ENCODE results near the gene PHF23. TPM values are rescaled to one million over a fixed set of nuclear protein-coding genes. Genes with fewer than 3 reads are reported as not detected.
A peak's percentile ranks its signal among the peaks of the same experiment; 100 is the strongest.

Gene PHF23
- total and polyA plus RNA-seq, 9 of the 15 experiments (the other 6 are each of a cell fraction or from before 2014, with no cell fraction given): 7.4 to 87.5 (median 33.7) TPM

DNA sequence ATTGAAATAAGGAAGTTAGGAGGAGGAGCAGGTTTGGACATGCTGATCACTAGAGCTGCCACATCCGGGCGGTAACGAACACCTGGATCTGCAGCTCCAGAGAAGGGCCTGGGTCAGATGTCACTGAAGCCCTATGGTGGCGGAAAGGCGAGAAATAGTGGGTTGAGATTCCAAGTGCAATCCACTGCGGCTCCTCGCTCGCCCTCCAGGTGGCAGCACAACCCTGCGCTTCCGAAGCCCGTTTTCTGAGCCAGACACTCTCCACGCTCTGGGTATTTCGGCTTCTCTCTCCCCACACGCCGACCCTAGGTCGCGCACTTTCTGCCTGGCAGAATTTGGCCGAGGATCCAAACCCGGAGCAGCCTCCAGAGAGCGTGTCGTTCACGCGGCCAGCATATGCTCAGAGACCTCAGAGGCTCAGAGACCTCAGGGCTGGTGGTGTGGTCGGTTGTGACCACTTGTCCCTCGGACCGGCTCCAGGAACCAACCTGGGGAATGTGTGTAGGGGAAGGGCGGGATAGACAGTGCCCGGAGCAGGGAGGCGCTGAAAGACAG is 41.3 kb upstream of the PHF23 start (continued):
- TF ChIP-seq ZNF431 (CRISPR knock-in tag; IDR thresholded peaks at IDR 0.05) (peak; percentile 83), GABPB1 (CRISPR knock-in tag; IDR thresholded peaks at IDR 0.05) (peak; percentile 71; the same call in 1 of the 2 replicates), BCL6 (CRISPR knock-in tag; IDR thresholded peaks at IDR 0.05) (no peak), HMGN3 (IDR thresholded peaks at IDR 0.05; ENCODE audit: borderline replicate concordance, extremely low read depth, insufficient read length, low read depth, low read length) (no peak), TCF7L2 (IDR thresholded peaks at IDR 0.05; ENCODE audit: low read depth, low read length) (0 out of 2 replicates have a peak, but pooled peaks have one; percentile 25), ZNF77 (CRISPR knock-in tag; IDR thresholded peaks at IDR 0.05) (no peak), ZNF561 (CRISPR knock-in tag; conservative IDR thresholded peaks at IDR 0.05) (no peak), TEAD1 (CRISPR knock-in tag; IDR thresholded peaks at IDR 0.05) (peak in 1 of 2 experiments; percentile 88; a peak in 1 of 4 replicates), GABPA (tag; conservative IDR thresholded peaks at IDR 0.05; ENCODE audit: low read depth) (no peak), TAF15 (IDR thresholded peaks at IDR 0.05; ENCODE audit: low read depth, low read length) (no peak), POLR2G (IDR thresholded peaks at IDR 0.05; ENCODE audit: low read depth, low read length) (peak; percentile 77), ZNF766 (CRISPR knock-in tag; conservative IDR thresholded peaks at IDR 0.05) (no peak), STAG1 (CRISPR knock-in tag; IDR thresholded peaks at IDR 0.05; ENCODE audit: borderline replicate concordance) (peak; percentile 72; the same call in 1 of the 2 replicates), ARID2 (IDR thresholded peaks at IDR 0.05) (peak; percentile 81), MEIS2 (IDR thresholded peaks at IDR 0.05; ENCODE audit: partially characterized antibody) (no peak), POLR2A (conservative IDR thresholded peaks at IDR 0.05) (peak; percentile 44; the same call in 1 of the 2 replicates), ZSCAN29 (IDR thresholded peaks at IDR 0.05) (peak; percentile 58; the same call in 1 of the 2 replicates), KDM5B (IDR thresholded peaks at IDR 0.05; ENCODE audit: insufficient replicate concordance, low read depth, low read length) (peak; percentile 56), TBP (optimal IDR thresholded peaks at IDR 0.05; ENCODE audit: low read depth, low read length) (peak; percentile 53), ZNF79 (CRISPR knock-in tag; IDR thresholded peaks at IDR 0.05; ENCODE audit: low read depth) (no peak), ZNF785 (CRISPR knock-in tag; IDR thresholded peaks at IDR 0.05) (no peak), TEAD4 (IDR thresholded peaks at IDR 0.05; ENCODE audit: low read length) (0 out of 2 replicates have a peak, but pooled peaks have one; percentile 40), TEAD4 (CRISPR knock-in tag; IDR thresholded peaks at IDR 0.05; ENCODE audit: borderline replicate concordance) (no peak; the same call in 1 of the 2 replicates), MCM7 (IDR thresholded peaks at IDR 0.05) (no peak)
- TF ChIP-seq, protein P1, sequence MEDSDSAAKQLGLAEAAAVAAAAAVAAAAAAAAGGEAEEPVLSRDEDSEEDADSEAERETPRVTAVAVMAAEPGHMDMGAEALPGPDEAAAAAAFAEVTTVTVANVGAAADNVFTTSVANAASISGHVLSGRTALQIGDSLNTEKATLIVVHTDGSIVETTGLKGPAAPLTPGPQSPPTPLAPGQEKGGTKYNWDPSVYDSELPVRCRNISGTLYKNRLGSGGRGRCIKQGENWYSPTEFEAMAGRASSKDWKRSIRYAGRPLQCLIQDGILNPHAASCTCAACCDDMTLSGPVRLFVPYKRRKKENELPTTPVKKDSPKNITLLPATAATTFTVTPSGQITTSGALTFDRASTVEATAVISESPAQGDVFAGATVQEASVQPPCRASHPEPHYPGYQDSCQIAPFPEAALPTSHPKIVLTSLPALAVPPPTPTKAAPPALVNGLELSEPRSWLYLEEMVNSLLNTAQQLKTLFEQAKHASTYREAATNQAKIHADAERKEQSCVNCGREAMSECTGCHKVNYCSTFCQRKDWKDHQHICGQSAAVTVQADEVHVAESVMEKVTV (CRISPR knock-in tag; IDR thresholded peaks at IDR 0.05): peak; percentile 69
- TF ChIP-seq, protein P2, sequence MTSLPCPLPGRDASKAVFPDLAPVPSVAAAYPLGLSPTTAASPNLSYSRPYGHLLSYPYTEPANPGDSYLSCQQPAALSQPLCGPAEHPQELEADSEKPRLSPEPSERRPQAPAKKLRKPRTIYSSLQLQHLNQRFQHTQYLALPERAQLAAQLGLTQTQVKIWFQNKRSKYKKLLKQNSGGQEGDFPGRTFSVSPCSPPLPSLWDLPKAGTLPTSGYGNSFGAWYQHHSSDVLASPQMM (CRISPR knock-in tag; IDR thresholded peaks at IDR 0.05): no peak

All from K562 (cell line).